Measurements from ENCODE around the gene ACO2. TPM values are rescaled to one million over a fixed set of nuclear protein-coding genes. Genes with fewer than 3 reads are reported as not detected.

ACO2 gene
- total and polyA plus RNA-seq, 2 of the 13 experiments (the other 11 are each of a cell fraction or from before 2014, with no cell fraction given), result 19.2 to 45.6 TPM

DNA sequence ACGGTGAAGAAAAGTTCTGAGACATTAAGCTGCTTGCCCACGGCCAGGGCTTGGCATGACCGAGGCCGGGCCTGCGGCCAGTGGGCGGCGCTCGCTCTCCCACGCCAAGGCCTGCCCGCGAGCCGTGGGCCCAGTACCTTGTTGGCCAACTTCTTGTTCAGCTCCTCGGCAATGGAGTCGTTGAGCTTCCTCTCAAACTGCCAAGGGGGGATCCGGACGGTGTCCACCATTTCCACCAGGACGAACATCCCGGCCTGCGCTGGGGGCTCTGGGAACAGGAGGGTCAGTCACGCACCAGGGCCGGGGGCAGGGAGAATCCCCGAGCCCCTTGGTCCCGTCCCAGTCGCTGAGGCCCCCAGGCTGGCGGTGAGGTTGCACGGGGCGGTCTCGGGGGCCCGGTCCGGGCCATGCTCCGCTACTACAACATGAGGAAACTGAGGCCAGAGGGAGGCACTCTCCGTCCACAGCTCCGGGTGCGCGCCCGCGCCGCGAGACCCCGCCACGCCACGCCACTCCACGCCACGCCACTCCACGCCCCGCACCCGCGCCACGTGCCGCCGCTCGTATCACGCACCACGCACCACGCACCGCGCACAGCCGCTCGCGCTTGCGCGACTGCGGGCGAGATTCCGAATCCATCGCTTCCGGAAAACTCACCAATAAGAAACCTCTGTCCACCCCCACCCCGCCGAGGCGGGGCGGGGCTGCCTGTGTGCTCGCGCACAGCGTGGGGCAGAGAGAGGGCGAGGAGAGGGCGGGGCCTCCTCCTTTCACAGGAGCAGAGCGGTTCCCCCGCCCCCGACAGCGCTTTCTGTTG, 75.1 kb downstream of the ACO2 start, which contains the start of gene POLR3H (continued):
- TF ChIP-seq PRMT3 (CRISPR knock-in tag; IDR thresholded peaks at IDR 0.05; ENCODE audit: borderline replicate concordance, low read depth) (no peak), DPF2 (CRISPR knock-in tag; IDR thresholded peaks at IDR 0.05; ENCODE audit: borderline replicate concordance, low read depth) (no peak), ZNF235 (CRISPR knock-in tag; IDR thresholded peaks at IDR 0.05; ENCODE audit: borderline replicate concordance) (no peak), ZNF788 (CRISPR knock-in tag; IDR thresholded peaks at IDR 0.05; ENCODE audit: borderline replicate concordance) (no peak; the same call in 1 of the 2 replicates), MIER3 (CRISPR knock-in tag; IDR thresholded peaks at IDR 0.05; ENCODE audit: borderline replicate concordance) (no peak; the same call in 1 of the 2 replicates), RORA (CRISPR knock-in tag; IDR thresholded peaks at IDR 0.05) (no peak), PCBP2 (optimal IDR thresholded peaks at IDR 0.05; ENCODE audit: low read depth, low read length, poor library complexity, severe bottlenecking) (no peak), ZNF660 (CRISPR knock-in tag; IDR thresholded peaks at IDR 0.05; ENCODE audit: borderline replicate concordance, low read depth) (no peak), HOXA3 (CRISPR knock-in tag; IDR thresholded peaks at IDR 0.05) (peak; percentile 50; the same call in 1 of the 2 replicates), ADNP (CRISPR knock-in tag; IDR thresholded peaks at IDR 0.05) (no peak), RARG (CRISPR knock-in tag; IDR thresholded peaks at IDR 0.05; ENCODE audit: low read depth) (no peak), KDM4B (CRISPR knock-in tag; IDR thresholded peaks at IDR 0.05) (0 out of 2 replicates have a peak, but pooled peaks have one; percentile 42), ZNF598 (CRISPR knock-in tag; IDR thresholded peaks at IDR 0.05; ENCODE audit: borderline replicate concordance) (peak; percentile 29; the same call in 1 of the 2 replicates), NFRKB (IDR thresholded peaks at IDR 0.05) (no peak), ZNF558 (CRISPR knock-in tag; IDR thresholded peaks at IDR 0.05; ENCODE audit: borderline replicate concordance) (no peak), ZNF326 (CRISPR knock-in tag; IDR thresholded peaks at IDR 0.05; ENCODE audit: borderline replicate concordance) (no peak), ZNF674 (CRISPR knock-in tag; IDR thresholded peaks at IDR 0.05; ENCODE audit: low read depth) (no peak), RBM22 (optimal IDR thresholded peaks at IDR 0.05; ENCODE audit: low read length) (no peak)
- TF ChIP-seq, protein P1, sequence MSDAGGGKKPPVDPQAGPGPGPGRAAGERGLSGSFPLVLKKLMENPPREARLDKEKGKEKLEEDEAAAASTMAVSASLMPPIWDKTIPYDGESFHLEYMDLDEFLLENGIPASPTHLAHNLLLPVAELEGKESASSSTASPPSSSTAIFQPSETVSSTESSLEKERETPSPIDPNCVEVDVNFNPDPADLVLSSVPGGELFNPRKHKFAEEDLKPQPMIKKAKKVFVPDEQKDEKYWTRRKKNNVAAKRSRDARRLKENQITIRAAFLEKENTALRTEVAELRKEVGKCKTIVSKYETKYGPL (CRISPR knock-in tag; IDR thresholded peaks at IDR 0.05), result no peak
- TF ChIP-seq, protein P2, sequence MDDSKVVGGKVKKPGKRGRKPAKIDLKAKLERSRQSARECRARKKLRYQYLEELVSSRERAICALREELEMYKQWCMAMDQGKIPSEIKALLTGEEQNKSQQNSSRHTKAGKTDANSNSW (CRISPR knock-in tag; IDR thresholded peaks at IDR 0.05; ENCODE audit: borderline replicate concordance), result no peak; the same call in 1 of the 2 replicates
- TF ChIP-seq, protein P3, sequence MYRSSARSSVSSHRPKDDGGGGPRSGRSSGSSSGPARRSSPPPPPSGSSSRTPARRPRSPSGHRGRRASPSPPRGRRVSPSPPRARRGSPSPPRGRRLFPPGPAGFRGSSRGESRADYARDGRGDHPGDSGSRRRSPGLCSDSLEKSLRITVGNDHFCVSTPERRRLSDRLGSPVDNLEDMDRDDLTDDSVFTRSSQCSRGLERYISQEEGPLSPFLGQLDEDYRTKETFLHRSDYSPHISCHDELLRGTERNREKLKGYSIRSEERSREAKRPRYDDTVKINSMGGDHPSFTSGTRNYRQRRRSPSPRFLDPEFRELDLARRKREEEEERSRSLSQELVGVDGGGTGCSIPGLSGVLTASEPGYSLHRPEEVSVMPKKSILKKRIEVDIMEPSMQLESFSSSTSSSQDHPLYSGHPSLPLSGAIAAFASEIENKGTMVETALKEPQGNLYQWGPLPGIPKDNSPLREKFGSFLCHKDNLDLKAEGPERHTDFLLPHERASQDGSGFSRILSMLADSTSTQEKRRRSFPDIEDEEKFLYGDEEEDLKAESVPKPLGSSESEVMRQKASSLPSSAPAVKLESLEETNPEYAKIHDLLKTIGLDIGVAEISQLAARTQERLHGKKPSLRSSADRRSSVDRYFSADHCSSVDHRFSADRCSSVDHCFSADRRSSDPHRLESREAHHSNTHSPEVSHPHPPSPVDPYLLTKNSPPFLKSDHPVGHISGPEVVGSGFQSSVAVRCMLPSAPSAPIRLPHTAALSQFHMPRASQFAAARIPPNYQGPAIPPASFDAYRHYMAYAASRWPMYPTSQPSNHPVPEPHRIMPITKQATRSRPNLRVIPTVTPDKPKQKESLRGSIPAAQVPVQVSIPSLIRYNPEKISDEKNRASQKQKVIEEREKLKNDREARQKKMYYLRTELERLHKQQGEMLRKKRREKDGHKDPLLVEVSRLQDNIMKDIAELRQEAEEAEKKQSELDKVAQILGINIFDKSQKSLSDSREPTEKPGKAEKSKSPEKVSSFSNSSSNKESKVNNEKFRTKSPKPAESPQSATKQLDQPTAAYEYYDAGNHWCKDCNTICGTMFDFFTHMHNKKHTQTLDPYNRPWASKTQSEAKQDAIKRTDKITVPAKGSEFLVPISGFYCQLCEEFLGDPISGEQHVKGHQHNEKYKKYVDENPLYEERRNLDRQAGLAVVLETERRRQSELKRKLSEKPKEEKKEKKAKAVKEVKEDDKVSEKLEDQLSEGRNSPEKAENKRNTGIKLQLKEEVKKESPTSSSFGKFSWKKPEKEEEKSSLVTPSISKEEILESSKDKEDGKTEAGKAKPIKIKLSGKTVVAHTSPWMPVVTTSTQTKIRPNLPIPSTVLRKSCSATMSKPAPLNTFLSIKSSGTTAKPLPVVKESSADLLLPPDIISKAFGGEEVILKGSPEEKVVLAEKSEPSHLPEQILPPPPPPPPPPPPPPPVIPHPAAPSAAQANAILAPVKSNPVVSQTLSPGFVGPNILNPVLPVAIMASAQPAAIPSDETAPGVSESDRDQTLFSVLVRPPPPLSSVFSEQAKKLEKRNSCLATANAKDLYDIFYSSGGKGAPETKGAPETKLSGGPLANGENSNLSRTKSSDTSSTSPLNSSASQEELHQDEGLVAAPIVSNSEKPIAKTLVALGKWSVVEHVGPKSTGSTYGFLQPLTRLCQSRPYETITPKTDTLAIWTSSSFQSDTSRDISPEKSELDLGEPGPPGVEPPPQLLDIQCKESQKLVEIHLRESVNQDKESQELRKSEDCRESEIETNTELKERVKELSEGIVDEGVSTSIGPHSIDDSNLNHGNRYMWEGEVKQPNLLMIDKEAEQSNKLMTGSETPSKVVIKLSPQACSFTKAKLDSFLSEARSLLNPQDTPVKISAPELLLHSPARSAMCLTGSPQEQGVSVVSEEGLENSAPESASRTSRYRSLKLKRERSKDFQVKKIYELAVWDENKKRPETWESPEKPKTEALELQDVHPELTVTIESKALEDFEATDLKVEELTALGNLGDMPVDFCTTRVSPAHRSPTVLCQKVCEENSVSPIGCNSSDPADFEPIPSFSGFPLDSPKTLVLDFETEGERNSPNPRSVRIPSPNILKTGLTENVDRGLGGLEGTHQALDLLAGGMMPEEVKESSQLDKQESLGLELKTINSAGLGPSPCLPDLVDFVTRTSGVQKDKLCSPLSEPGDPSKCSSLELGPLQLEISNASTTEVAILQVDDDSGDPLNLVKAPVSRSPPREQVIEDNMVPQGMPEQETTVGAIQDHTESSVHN (CRISPR knock-in tag; IDR thresholded peaks at IDR 0.05), result no peak

Measured in HepG2 (cell line).